H1 (cell line): ENCODE data around the gene OOSP3. TPM values are rescaled to one million over a fixed set of nuclear protein-coding genes. Genes with fewer than 3 reads are reported as not detected.

ENCODE experiments used
- CTCF ChIA-PET: fragments of 300-600 bp; sonication (Branson Sonifier 250); formaldehyde crosslinking; loops from one replicate; lab custom pipeline; 2021; ENCODE audit not compliant: partially characterized antibody; lab: Charles Lee
- POLR2A ChIA-PET: fragments of 300-600 bp; sonication (Branson Sonifier 250); formaldehyde crosslinking; loops from one replicate; lab custom pipeline; 2021; ENCODE audit warnings: inconsistent platforms; ENCODE audit not compliant: partially characterized antibody; lab: Charles Lee
- DNase-seq, 2 experiments: peaks; one replicate each; pipeline versions ENCODE4 v3.0.0 to v3.0.0-alpha.2; 2010 to 2022; ENCODE audit warnings: low spot score in 2 of 2, low read depth in 1 of 2, mixed read lengths in 1 of 2
- FAIRE-seq: peaks from 2 replicates; lab custom pipeline; 2011; peaks lifted over from hg19 to GRCh38; lab: Jason Lieb, UNC
- H2AFZ ChIP-seq: 2 replicates; pipeline ENCODE4 v1.8.1; 2012; ENCODE audit warnings: low read length, inconsistent platforms
- H2AK5ac ChIP-seq: 2 replicates; pipeline ENCODE4 v1.6.1; 2013; ENCODE audit warnings: low read depth, low read length
- H2BK120ac ChIP-seq: replicated peaks from 2 replicates; pipeline ENCODE3; 2013; ENCODE audit warnings: low read depth, low read length, inconsistent platforms
- H2BK12ac ChIP-seq: 2 replicates; pipeline ENCODE4 v1.6.1; 2013; ENCODE audit warnings: low read depth, low read length
- H2BK15ac ChIP-seq: 2 replicates; pipeline ENCODE4 v1.6.1; 2013; ENCODE audit warnings: low read length
- H2BK20ac ChIP-seq: 2 replicates; pipeline ENCODE4 v1.6.1; 2013; ENCODE audit warnings: low read length
- H2BK5ac ChIP-seq: 2 replicates; pipeline ENCODE4 v1.6.1; 2013; ENCODE audit warnings: low read depth, low read length
- H3K14ac ChIP-seq: 2 replicates; pipeline ENCODE4 v1.6.1; 2013; ENCODE audit warnings: inconsistent platforms; ENCODE audit not compliant: insufficient read length
- H3K18ac ChIP-seq: 2 replicates; pipeline ENCODE4 v1.6.1; 2013; ENCODE audit warnings: low read length; ENCODE audit errors: extremely low read depth
- H3K23ac ChIP-seq: 2 replicates; pipeline ENCODE4 v1.6.1; 2013; ENCODE audit warnings: inconsistent platforms; ENCODE audit not compliant: insufficient read length
- H3K23me2 ChIP-seq: 2 replicates; pipeline ENCODE4 v1.6.1; 2013; ENCODE audit warnings: low read depth, low read length
- H3K27ac ChIP-seq: 2 replicates; pipeline ENCODE4 v1.6.1; 2011; ENCODE audit warnings: low read depth, low read length, inconsistent platforms
- H3K27me3 ChIP-seq, 4 experiments: replicated peaks in 1 of 4; 1 replicate in 1 of 4; 2 replicates in 3 of 4; pipeline versions ENCODE4 v1.6.1 to v1.8.1; 2011 to 2013; ENCODE audit warnings: low read length in 3 of 4, mild to moderate bottlenecking in 3 of 4, inconsistent platforms in 2 of 4, mixed read lengths in 2 of 4, moderate library complexity in 1 of 4; ENCODE audit not compliant: control insufficient read depth in 3 of 4, insufficient read depth in 3 of 4; ENCODE audit errors: extremely low read depth in 1 of 4
- H3K36me3 ChIP-seq, 4 experiments: 2 replicates each; pipeline versions ENCODE4 v1.6.1 to v1.8.1; 2011 to 2013; ENCODE audit warnings: mild to moderate bottlenecking in 4 of 4, low read length in 3 of 4, moderate library complexity in 2 of 4, control low read depth in 1 of 4, inconsistent platforms in 1 of 4; ENCODE audit not compliant: insufficient read depth in 4 of 4, control insufficient read depth in 2 of 4
- H3K4ac ChIP-seq: replicated peaks from 2 replicates; pipeline ENCODE3; 2013; ENCODE audit warnings: low read length, low read depth, mixed read lengths, inconsistent platforms; ENCODE audit not compliant: insufficient read length
- H3K4me1 ChIP-seq, 4 experiments: replicated peaks in 1 of 4; 1 replicate in 1 of 4; 2 replicates in 3 of 4; pipeline versions ENCODE4 v1.6.1 to v1.8.1; 2011 to 2013; ENCODE audit warnings: low read length in 3 of 4, inconsistent platforms in 2 of 4, mixed read lengths in 1 of 4; ENCODE audit not compliant: insufficient read depth in 4 of 4, control insufficient read depth in 3 of 4
- H3K4me2 ChIP-seq, 2 experiments: 2 replicates each; pipeline versions ENCODE4 v1.6.1 to v1.8.1; 2011 to 2013; ENCODE audit warnings: low read depth in 2 of 2, low read length in 2 of 2, control low read depth in 1 of 2, inconsistent platforms in 1 of 2, mild to moderate bottlenecking in 1 of 2; ENCODE audit not compliant: insufficient read depth in 1 of 2
- H3K4me3 ChIP-seq, 4 experiments: fragments of 200-600, 300-600 bp in 1 of 4; sonication (generic), shearing (Covaris generic), sonication (Bioruptor Twin) in 1 of 4; 2 replicates each; pipeline versions ENCODE4 v1.5.1 to v1.8.1; 2011 to 2016; ENCODE audit warnings: low read length in 4 of 4, low read depth in 3 of 4, control low read depth in 2 of 4, inconsistent platforms in 2 of 4, mild to moderate bottlenecking in 2 of 4, mixed read lengths in 1 of 4, moderate library complexity in 1 of 4; ENCODE audit not compliant: insufficient read depth in 2 of 4; ENCODE audit errors: extremely low read depth in 1 of 4
- H3K56ac ChIP-seq: replicated peaks from 2 replicates; pipeline ENCODE3; 2013; ENCODE audit warnings: low read depth, mild to moderate bottlenecking, mixed read lengths, low read length, inconsistent platforms; ENCODE audit not compliant: insufficient read length
- H3K79me1 ChIP-seq: 2 replicates; pipeline ENCODE4 v1.6.1; 2013; ENCODE audit warnings: low read depth, low read length, control low read depth
- H3K79me2 ChIP-seq, 2 experiments: 2 replicates each; pipeline versions ENCODE4 v1.6.1 to v1.8.1; 2012 to 2013; ENCODE audit warnings: low read length in 2 of 2, mild to moderate bottlenecking in 2 of 2, inconsistent platforms in 1 of 2; ENCODE audit not compliant: insufficient read depth in 2 of 2, control insufficient read depth in 1 of 2
- H3K9ac ChIP-seq, 4 experiments: replicated peaks in 1 of 4; 1 replicate in 1 of 4; 2 replicates in 3 of 4; pipeline versions ENCODE4 v1.6.1 to v1.8.1; 2011 to 2013; ENCODE audit warnings: low read depth in 3 of 4, low read length in 3 of 4, control low read depth in 2 of 4, mild to moderate bottlenecking in 2 of 4, moderate library complexity in 2 of 4, inconsistent platforms in 1 of 4; ENCODE audit errors: extremely low read depth in 1 of 4
- H3K9me3 ChIP-seq, 2 experiments: 2 replicates each; pipeline versions ENCODE4 v1.6.1 to v1.8.1; 2012 to 2013; ENCODE audit warnings: mild to moderate bottlenecking in 2 of 2, moderate library complexity in 2 of 2, control low read depth in 1 of 2, inconsistent platforms in 1 of 2, low read depth in 1 of 2, low read length in 1 of 2, mixed read lengths in 1 of 2; ENCODE audit not compliant: insufficient read depth in 2 of 2
- H4K20me1 ChIP-seq, 2 experiments: replicated peaks in 1 of 2; 2 replicates each; pipeline versions ENCODE3 to v1.8.1; 2011 to 2013; ENCODE audit warnings: inconsistent platforms in 2 of 2, low read length in 2 of 2, mild to moderate bottlenecking in 1 of 2; ENCODE audit not compliant: insufficient read depth in 2 of 2, control insufficient read depth in 1 of 2
- H4K5ac ChIP-seq: 2 replicates; pipeline ENCODE4 v1.6.1; 2013; ENCODE audit warnings: low read length, low read depth, mixed read lengths, inconsistent platforms; ENCODE audit not compliant: insufficient read length
- H4K8ac ChIP-seq: 2 replicates; pipeline ENCODE4 v1.8.0; 2013; ENCODE audit warnings: mild to moderate bottlenecking, moderate library complexity, low read length, inconsistent platforms; ENCODE audit not compliant: insufficient read depth; ENCODE audit errors: extremely low read depth
- H4K91ac ChIP-seq: replicated peaks from 2 replicates; pipeline ENCODE3; 2013; ENCODE audit warnings: low read length, mixed read lengths, inconsistent platforms; ENCODE audit not compliant: insufficient read length
- ATF2 ChIP-seq: IDR thresholded peaks from 2 replicates; pipeline ENCODE4 v1.6.1; 2012; ENCODE audit warnings: low read length, inconsistent platforms
- CBX5 ChIP-seq: fragments of 300-800, 300-1000 bp; sonication (generic); IDR thresholded peaks from 2 replicates; pipeline ENCODE4 v1.7.1; 2016; ENCODE audit warnings: antibody characterized with exemption, low read length, low read depth
- CEBPB ChIP-seq: IDR thresholded peaks from 2 replicates; pipeline ENCODE4 v1.6.1; 2012; ENCODE audit warnings: low read depth, low read length
- GTF2F1 ChIP-seq: IDR thresholded peaks from 2 replicates; pipeline ENCODE4 v1.6.1; 2012; ENCODE audit warnings: low read depth, low read length, improper control_type of control experiment, borderline replicate concordance
- JUND ChIP-seq: IDR thresholded peaks from 2 replicates; pipeline ENCODE4 v1.6.1; 2011; ENCODE audit warnings: mild to moderate bottlenecking, improper control_type of control experiment, low read length
- NANOG ChIP-seq: IDR thresholded peaks from 2 replicates; pipeline ENCODE4 v1.6.1; 2011; ENCODE audit warnings: low read length, low read depth, mild to moderate bottlenecking, inconsistent platforms; ENCODE audit not compliant: insufficient read depth, poor library complexity, severe bottlenecking
- RBBP5 ChIP-seq: IDR thresholded peaks from 2 replicates; pipeline ENCODE4 v1.7.1; 2012; ENCODE audit warnings: low read depth, mild to moderate bottlenecking, inconsistent platforms, low read length, moderate library complexity, borderline replicate concordance
- RNF2 ChIP-seq: fragments of 200-900, 300-1000 bp; sonication (generic); IDR thresholded peaks from 2 replicates; pipeline ENCODE4 v1.7.1; 2016; ENCODE audit warnings: borderline replicate concordance, low read depth, mild to moderate bottlenecking, antibody characterized with exemption, low read length; ENCODE audit not compliant: poor library complexity, severe bottlenecking; ENCODE audit errors: missing control alignments
- SRF ChIP-seq: IDR thresholded peaks from 2 replicates; pipeline ENCODE4 v1.6.1; 2011; ENCODE audit warnings: mild to moderate bottlenecking, low read depth, low read length, moderate library complexity
- WGBS, 2 experiments: shearing (Covaris generic) in 1 of 2; methylation state at CpG; one replicate each; pipeline versions ENCODE4 v1.1.6 to v1.1.7; 2013 to 2015; ENCODE audit warnings: low lambda C conversion rate in 2 of 2, mixed read lengths in 2 of 2, inconsistent platforms in 1 of 2, low coverage in 1 of 2, missing lambda C conversion rate in 1 of 2; ENCODE audit not compliant: insufficient replicate concordance in 2 of 2, insufficient coverage in 1 of 2, insufficient read length in 1 of 2; ENCODE audit errors: extremely low coverage in 1 of 2, missing lambda C conversion rate in 1 of 2; 5-methylcytosine and 5-hydroxymethylcytosine counted together
- long read RNA-seq, 2 experiments: library from RNA in 1 of 2; library from capped mRNA in 1 of 2; stranded (forward); transcript quantifications; one replicate each; pipeline ENCODE4 v2.0.0, GENCODE V29; 2021; ENCODE audit warnings: inconsistent platforms in 1 of 2
- polyA minus RNA-seq, 3 experiments: library from RNA; depleted of rRNA, polyadenylated mRNA; stranded (reverse); fragments of >200 nt; gene quantifications; 1 replicate in 2 of 3; 2 replicates in 1 of 3; pipeline ENCODE4 v1.2.3, GENCODE V29; 2011
- polyA plus RNA-seq, 7 experiments: library from polyadenylated mRNA; depleted of rRNA in 3 of 7; stranded (reverse) in 5 of 7; unstranded in 2 of 7; fragments of >200 nt in 5 of 7; fragments of 200-250 nt in 2 of 7; gene quantifications; 1 replicate in 5 of 7; 2 replicates in 1 of 7; 4 replicates in 1 of 7; pipeline versions ENCODE4 v1.2.1 to v1.2.3, GENCODE V29; 2011 to 2013; ENCODE audit warnings: missing spikeins in 2 of 7, mixed read lengths in 2 of 7
- total RNA-seq: library from RNA; stranded (reverse); fragmentation: NEBNext Ultra II Directional; extraction: Animal tissue kit (Norgen Biotek cat#: 25700); gene quantifications from 2 replicates; pipeline ENCODE4 v1.2.1, GENCODE V29; 2021

OOSP3 gene, protein sequence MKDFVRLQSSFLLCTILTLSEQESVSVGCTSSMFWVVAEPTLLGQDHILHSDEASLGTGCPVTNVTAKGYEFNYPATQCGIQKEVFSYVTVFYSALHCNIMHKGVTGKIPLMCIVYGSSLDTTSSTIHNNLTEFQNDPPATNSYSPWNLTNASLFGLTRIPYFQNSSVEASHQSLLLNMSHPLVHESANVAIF
- total RNA-seq (not detected in 2 replicates), polyA plus RNA-seq (2011; rRNA removed) (not detected in 2 replicates), polyA minus RNA-seq (2011; rRNA and poly(A)+ RNA removed) (not detected in 2 replicates)
- not detected for polyA plus RNA-seq (2011; cell fraction: cytosol; rRNA removed)
- polyA plus RNA-seq (2011; cell fraction: nucleus; rRNA removed), result not detected
- polyA plus RNA-seq (2012, experiment 1 of 2), result not detected in 4 replicates
- polyA plus RNA-seq (2012, experiment 2 of 2), result not detected
- polyA plus RNA-seq (2013, experiment 1 of 2), result 0.12 TPM
- polyA plus RNA-seq (2013, experiment 2 of 2), result not detected
- polyA minus RNA-seq (2011; cell fraction: cytosol; rRNA and poly(A)+ RNA removed), result not detected
- not detected for polyA minus RNA-seq (2011; cell fraction: nucleus; rRNA and poly(A)+ RNA removed)
- long read RNA-seq, experiment 1, partial matches to known transcripts, result 0 of 1 reads
- long read RNA-seq, experiment 1, other reads (novel, unspliced or antisense), result 1 of 1 reads
- long read RNA-seq, experiment 2, result 0 reads

- H3K27me3 ChIP-seq, result no peaks in the 10 kb centered on the region
- H3K18ac ChIP-seq, result no peak within 1 kb of the TSS
- no peak within 1 kb of the TSS for H2AK5ac ChIP-seq
- no peak within 1 kb of the TSS for H3K56ac ChIP-seq
- WGBS, 2 experiments, result 83% methylated on average over 5 of the region's 5 CpGs; no CpG with 5 or more reads in 1 of the 2 experiments
- no peak within 1 kb of the TSS for H4K91ac ChIP-seq
- H2BK120ac ChIP-seq, result no peak within 1 kb of the TSS
- no peak within 1 kb of the TSS for H2AFZ ChIP-seq
- no peaks in the 10 kb centered on the region for H3K9me3 ChIP-seq
- H3K79me2 ChIP-seq, result no peaks in the 10 kb centered on the region
- no peak within 1 kb of the TSS for H3K27ac ChIP-seq
- H3K36me3 ChIP-seq, result no peaks in the 10 kb centered on the region
- no peak within 1 kb of the TSS for H3K4me3 ChIP-seq
- no peak within 1 kb of the TSS for H3K14ac ChIP-seq
- ChIA-PET POLR2A (interaction anchor here (0.9 kb wide), 1 partner anchor 16 kb away, joined by 3 read pairs; no protein-coding TSS in a partner anchor), CTCF (no interaction called here)
- no peak within 1 kb of the TSS for H2BK20ac ChIP-seq
- DNase-seq (no peak), FAIRE-seq (no peak)
- no peak within 1 kb of the TSS for H2BK15ac ChIP-seq
- H3K23ac ChIP-seq, result no peak within 1 kb of the TSS
- peaks cover 0 to 9% (median under 1%) of the 10 kb centered on the region in 4 experiments; a peak in 1 of 7 replicates for H3K4me1 ChIP-seq
- no peaks in the 10 kb centered on the region for H4K20me1 ChIP-seq
- H3K79me1 ChIP-seq, result no peaks in the 10 kb centered on the region
- no peak within 1 kb of the TSS for H4K5ac ChIP-seq
- no peak within 1 kb of the TSS for H3K9ac ChIP-seq
- no peak within 1 kb of the TSS for H4K8ac ChIP-seq
- no peak within 1 kb of the TSS for H2BK5ac ChIP-seq
- no peak within 1 kb of the TSS for H3K4ac ChIP-seq
- no peak within 1 kb of the TSS for H3K4me2 ChIP-seq
- no peaks in the 10 kb centered on the region; the same call in 1 of the 2 replicates for H3K23me2 ChIP-seq
- no peak within 1 kb of the TSS for H2BK12ac ChIP-seq
- TF ChIP-seq JUND, result no peak
- TF ChIP-seq CEBPB, result no peak
- TF ChIP-seq ATF2, result no peak
- TF ChIP-seq SRF, result no peak
- TF ChIP-seq RBBP5, result no peak
- no peak for TF ChIP-seq CBX5
- no peak for TF ChIP-seq RNF2
- no peak for TF ChIP-seq GTF2F1
- no peak for TF ChIP-seq NANOG
These were observed at the start of gene OOSP3 for GRCh38 chr11:59878575-59878974. TSS of gene OOSP3 (plus strand) at chr11:59878782. CDS start at chr11:59878809, 27 bp downstream.
